GM21717 (cell line): ENCODE results near the gene ARHGAP21.
"Not testable (repeated sequence)": the region's sequence is repeated elsewhere in the genome, so short reads cannot be mapped to it uniquely, and the experiment has no call there.

Experiments used
- ATAC-seq: cut with Tn5 transposase; IDR thresholded peaks from one replicate; pipeline ENCODE4 v1.9.1; 2021; ENCODE audit warnings: mild to moderate bottlenecking, moderate library complexity; ENCODE audit not compliant: unreplicated experiment

ARHGAP21 gene

DNA sequence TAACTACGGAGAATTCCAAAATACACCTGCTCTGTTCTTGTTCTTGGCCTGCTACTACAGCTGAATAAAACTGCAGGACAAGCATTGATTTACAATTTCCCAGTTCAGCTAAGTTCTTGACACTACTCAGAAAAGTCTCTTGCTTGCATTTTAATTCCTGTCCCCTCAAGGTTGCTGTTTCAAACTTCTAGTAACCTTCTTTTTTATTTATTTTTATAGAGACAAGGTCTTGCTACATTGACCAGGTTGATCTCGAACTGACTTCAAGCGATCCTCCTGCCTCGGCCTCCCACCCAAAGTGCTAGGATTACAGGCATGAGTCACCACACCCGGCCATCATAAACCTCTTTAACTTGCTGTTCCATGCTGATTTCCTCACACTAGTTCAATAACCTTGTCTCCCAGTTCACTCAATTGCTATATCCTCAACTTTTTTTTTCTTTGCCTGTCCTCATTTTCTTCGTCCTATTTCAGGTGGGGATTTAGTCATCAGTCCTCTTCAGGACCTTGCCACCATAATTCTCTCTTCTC is 79.9 kb downstream of the ARHGAP21 start:
- ATAC-seq: no peak

DNA sequence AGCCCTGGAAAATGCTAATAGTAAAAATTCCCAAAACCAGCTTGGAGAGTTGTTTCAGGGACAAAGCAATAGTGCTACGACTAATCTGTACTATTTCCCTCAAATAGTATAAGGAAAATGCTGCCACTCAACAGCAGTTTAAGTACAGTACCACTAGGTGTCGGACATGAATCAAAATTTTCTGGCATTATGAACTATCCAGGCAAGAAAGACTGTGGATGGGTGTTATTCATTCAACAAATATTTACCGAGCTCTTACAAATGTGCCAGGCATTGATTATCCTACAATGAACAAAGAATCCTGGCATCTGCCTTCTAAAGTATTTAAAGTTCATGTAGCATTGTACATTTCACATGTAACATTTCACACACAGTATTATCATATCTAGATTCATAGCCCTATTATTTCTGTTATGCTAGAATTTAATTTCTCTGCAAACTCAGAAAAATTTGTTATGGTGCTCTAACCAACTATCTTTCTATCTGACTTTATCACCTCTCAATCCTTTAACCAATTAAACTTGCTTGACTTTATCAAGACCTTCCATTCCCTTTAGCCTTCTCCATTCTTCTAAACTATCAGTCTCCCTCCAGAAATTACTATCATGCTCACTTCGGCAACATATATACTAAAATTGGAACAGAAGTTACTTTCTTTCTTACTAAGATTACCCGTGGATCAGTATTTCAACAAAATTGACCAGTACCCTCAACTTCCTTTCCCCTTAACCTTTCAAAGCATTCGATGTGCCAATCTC is 80.6 kb downstream of the ARHGAP21 start:
- peak; percentile 76 for ATAC-seq

GRCh38 chr10:24639124-24639523 is 84.6 kb downstream of the ARHGAP21 start:
- no peak for ATAC-seq

DNA sequence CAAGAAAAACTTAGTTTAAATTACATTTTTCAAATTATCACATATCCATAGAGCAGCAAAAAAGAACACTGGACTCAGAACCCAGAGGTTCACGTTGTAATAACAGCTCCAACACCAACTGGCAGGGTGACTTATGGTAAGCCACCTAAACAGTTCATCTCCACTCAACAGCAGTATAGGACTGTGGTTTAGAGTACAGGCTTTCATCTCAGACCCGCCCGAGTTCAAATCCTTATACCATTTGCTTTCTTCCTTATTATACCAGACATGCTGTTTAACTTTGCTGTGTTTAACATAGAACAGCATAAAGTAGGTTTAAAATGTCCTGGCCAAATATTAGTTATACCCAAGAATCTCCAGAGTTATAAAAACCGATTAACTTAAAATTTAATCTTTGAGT is 97.9 kb downstream of the ARHGAP21 start:
- no peak for ATAC-seq

GRCh38 chr10:24623383-24623782 is 100.3 kb downstream of the ARHGAP21 start:
- ATAC-seq: no peak

DNA sequence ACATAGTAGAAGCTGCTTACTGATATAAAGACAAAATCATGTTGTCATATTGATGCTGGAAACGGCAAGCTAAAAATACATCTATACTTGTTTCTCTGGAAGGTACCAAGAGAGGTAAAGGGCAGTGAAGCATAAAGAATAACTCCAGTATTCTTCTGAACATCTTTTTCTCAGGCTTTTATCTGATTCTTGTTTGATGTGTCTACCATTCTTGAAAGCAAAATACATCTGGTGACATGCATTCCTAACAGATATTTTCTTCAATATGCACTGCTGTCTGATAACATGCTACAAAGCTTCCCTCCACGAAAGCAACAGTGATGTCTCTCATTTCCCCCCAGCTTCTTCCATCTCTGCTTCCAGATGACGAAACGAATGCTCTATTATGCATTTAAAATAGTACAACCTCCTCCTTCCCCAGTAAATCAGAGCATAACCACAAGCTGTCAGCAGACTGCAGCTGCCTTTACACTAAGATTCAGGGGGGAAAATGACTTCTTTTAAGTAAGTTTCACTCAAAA is 100.8 kb downstream of the ARHGAP21 start:
- no peak for ATAC-seq

- not testable (repeated sequence) for ATAC-seq
These were observed 102.5 kb downstream of the ARHGAP21 start for GRCh38 chr10:24621035-24621795.

DNA sequence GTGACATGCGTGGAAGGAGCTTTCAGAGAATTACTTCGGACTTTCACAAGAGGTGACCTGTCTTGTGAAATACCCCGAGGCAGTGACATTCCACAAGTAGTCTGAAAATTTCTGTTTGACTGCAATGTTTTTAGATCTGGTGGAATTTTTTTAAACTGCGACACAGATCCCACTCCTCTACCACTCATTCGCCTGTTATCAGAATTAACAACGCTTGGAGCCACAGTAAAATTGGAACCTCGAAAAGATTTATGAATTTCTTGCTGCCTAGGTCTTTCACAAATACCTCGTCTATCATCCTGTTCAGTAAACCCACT is 103.7 kb downstream of the ARHGAP21 start:
- not testable (repeated sequence) for ATAC-seq

DNA sequence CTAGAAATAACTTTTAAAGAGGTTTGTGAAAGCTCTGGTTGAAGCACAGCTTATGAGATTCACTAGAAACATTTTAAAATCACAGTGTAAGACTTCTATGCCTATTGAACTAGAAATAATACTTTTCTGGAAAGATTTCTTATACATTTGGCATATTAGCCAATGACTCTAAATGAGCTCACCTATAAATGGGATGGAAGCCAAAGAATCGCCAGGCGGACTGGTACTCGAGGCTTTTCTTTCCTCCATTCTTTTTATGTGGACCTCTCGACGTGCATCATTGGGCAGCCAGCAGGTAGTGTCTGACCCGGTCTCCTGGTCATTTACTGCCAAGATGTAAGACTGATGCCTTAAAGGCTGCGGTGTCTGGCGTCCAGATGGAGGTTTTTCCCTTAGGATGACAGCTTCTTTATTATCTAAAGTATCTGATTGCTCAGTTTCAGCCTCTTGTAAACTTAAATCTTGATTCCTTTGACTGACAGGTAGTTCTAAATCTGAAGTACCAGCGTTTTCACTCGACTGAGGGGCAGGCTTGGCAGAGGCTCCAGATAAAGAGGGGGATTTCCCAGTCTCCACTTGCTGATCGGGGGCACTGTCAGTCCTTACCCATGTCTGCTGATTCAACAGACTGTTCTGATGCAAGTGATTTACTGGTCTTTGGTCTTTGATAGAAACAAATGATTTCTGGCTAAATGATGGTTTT is 104.2 kb downstream of the ARHGAP21 start:
- not testable (repeated sequence) for ATAC-seq

DNA sequence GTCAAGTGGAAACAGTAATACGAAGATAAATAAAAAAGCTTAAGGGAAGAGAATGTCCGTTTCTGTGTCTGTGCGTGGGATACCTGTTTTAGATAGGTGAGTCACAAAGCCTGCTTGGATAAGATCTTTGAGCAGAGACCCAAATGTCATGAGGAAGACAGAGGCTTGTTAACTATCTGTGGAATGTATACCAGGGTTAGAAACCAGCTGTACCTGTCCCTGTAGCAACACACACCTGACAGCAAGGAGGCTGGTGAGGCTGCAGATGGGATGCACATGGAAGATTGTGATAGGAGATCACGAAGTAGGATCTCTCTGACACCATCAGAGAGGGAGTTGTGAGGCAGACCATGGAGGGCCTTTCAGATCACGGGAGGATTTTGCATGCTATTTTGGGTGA is 105.3 kb downstream of the ARHGAP21 start:
- ATAC-seq: no peak

DNA sequence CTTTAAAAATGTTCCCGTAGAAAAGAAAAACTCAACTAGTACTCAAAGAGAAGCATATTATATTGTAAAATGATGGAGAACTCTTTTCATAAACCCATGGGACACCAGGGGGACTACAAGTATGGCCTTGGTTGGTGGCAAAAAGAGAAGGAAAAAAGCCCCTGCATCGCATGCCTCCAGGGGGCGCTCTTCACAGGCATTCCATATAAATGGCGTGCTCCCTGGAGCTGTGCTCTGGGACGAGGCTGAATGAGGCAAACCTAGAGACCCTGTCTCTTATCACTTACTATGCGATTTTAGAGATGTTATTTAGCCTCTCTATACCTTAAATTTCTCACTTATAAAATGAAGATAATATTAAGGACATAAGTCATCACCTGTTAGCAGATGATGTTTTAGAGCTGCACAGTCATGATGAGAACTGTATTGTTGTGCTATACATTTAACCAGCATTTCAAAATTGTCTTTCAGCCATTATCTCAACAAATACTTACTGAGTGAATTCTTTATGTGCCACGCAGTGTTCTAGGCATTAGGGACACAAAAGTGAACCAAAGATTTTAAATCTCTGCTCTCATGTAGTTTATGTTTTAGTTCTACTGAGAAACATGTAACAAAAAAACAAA is 105.8 kb downstream of the ARHGAP21 start:
- no peak for ATAC-seq

DNA sequence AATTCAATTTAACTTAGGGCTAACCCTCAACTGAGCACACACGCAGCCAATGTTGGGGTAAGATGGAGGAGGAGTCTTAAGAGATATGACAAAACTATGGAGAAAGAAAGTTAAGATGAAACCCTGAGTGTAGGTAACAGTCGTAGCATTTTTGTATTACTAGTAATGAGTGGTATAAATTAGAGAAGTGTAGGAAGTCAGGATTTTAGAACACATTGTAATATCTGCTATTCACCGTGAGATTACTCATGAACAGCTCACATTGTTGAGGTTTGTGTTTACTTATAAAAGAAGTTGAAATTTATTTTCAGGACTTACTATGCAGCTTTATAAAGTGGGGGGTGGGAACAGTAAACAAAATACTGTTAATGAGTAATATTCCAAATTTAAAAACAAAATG is 107.2 kb downstream of the ARHGAP21 start:
- ATAC-seq: no peak

- no peak for ATAC-seq
These were observed 117.7 kb downstream of the ARHGAP21 start for GRCh38 chr10:24606021-24606420.

DNA sequence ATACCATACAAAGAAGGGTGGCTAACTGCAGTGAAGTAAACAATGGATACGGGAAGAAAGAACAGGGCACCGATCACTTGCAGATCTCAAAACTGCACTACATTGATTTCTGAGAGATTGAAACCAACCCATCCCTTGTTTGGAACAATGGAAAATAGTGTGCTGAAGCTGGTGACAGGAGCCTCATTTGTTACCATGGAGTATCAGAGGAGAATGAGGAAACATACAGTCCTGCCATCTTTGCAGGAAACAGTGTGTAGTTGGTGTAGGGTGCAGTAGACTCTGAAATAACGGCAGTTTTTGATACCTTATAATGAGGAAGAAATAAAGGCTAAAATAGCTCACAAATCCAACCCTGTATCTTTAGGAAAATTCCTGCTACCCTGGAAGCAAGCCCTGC is 118.5 kb downstream of the ARHGAP21 start:
- ATAC-seq: no peak

GRCh38 chr10:24603333-24603732 is 120.4 kb downstream of the ARHGAP21 start:
- no peak for ATAC-seq

- no peak for ATAC-seq
These were observed 125.7 kb downstream of the ARHGAP21 start for GRCh38 chr10:24597961-24598360.

GRCh38 chr10:24597426-24597825 is 126.3 kb downstream of the ARHGAP21 start:
- no peak for ATAC-seq

GRCh38 chr10:24596217-24596930 is 127.3 kb downstream of the ARHGAP21 start:
- ATAC-seq: no peak

DNA sequence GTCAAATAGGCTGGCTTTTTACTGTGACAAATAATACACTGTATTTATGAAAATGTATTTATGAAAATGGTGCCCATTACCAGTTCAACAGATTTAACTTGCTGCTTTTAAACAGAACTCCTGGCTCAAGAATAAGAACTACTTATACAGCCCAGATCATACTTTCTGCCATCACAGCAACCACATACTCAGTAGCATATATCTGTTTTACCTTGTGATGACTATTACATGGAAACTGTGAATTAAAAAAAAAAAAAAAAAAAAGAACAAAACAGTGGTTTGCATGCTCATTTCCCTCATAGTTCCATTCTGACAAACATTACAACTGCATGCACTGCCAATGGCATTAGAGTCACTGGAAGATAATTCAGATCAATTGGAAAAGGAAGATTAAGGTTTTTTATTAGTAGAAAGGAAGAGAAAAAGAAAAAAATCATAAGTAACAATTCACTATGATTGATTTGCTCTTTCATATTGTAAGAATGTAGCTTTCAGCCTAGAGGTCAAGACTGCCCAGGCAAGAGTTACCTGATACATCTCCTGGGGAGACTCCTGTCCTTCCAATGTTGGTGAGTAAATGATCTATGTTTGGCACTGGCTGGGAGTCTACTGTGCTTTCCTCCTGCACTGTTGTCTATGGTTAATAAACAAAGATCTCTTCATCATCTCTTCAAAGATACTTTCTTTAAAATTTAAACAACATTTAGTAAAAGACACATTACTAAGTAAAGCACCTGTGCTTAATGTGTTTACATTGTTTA is 132.8 kb downstream of the ARHGAP21 start:
- ATAC-seq: no peak

GRCh38 chr10:24589265-24589664 is 134.4 kb downstream of the ARHGAP21 start:
- ATAC-seq: no peak
